Small intestine (tissue), 7 donors: ENCODE results near the gene OAT. TPM values are rescaled to one million over a fixed set of nuclear protein-coding genes. Genes with fewer than 3 reads are reported as not detected.

Experiments
- DNase-seq, 2 donors: peaks; one replicate each; pipeline versions ENCODE4 v3.0.0 to v3.0.0-alpha.2; 2013
- FAIRE-seq: peaks from 2 replicates; lab custom pipeline; 2012; peaks lifted over from hg19 to GRCh38; lab: Jason Lieb, UNC
- H3K27ac ChIP-seq, 3 donors: one replicate each; pipeline ENCODE4 v1.5.1; 2013; ENCODE audit warnings: low read length in 2 of 3, mild to moderate bottlenecking in 2 of 3, control low read depth in 1 of 3, inconsistent platforms in 1 of 3, low read depth in 1 of 3, moderate library complexity in 1 of 3
- H3K27me3 ChIP-seq, 3 donors: one replicate each; pipeline ENCODE4 v1.6.1; 2013; ENCODE audit warnings: low read length in 3 of 3, inconsistent platforms in 1 of 3; ENCODE audit not compliant: control insufficient read depth in 3 of 3, insufficient read depth in 3 of 3
- H3K36me3 ChIP-seq, 3 donors: one replicate each; pipeline ENCODE4 v1.6.1; 2013; ENCODE audit warnings: low read length in 3 of 3, inconsistent platforms in 1 of 3, low read depth in 1 of 3, mild to moderate bottlenecking in 1 of 3, moderate library complexity in 1 of 3; ENCODE audit not compliant: control insufficient read depth in 3 of 3, insufficient read depth in 2 of 3
- H3K4me1 ChIP-seq, 3 donors: one replicate each; pipeline ENCODE4 v1.6.1; 2013; ENCODE audit warnings: low read length in 2 of 3, inconsistent platforms in 1 of 3, low read depth in 1 of 3, mild to moderate bottlenecking in 1 of 3, moderate library complexity in 1 of 3; ENCODE audit not compliant: control insufficient read depth in 3 of 3, insufficient read depth in 2 of 3
- H3K4me3 ChIP-seq, 3 donors: one replicate each; pipeline ENCODE4 v1.5.1; 2013; ENCODE audit warnings: low read length in 3 of 3, control low read depth in 1 of 3, inconsistent platforms in 1 of 3, low read depth in 1 of 3, mild to moderate bottlenecking in 1 of 3, moderate library complexity in 1 of 3
- H3K9me3 ChIP-seq, 2 donors: one replicate each; pipeline ENCODE4 v1.6.1; 2013; ENCODE audit warnings: low read depth in 1 of 2, low read length in 1 of 2; ENCODE audit not compliant: control insufficient read depth in 2 of 2, insufficient read depth in 1 of 2
- WGBS, 3 donors: extraction: QIAGEN DNeasy Blood & Tissue Kit; methylation state at CpG; one replicate each; pipeline ENCODE4 v1.1.7; 2013; 5-methylcytosine and 5-hydroxymethylcytosine counted together
- polyA plus RNA-seq, 4 donors: library from polyadenylated mRNA; stranded (reverse) in 3 of 4; unstranded in 1 of 4; fragments of 200-250 nt in 3 of 4; fragments of 120-200 nt in 1 of 4; gene quantifications; one replicate each; pipeline versions ENCODE4 v1.2.1 to v1.2.3, GENCODE V29; 2013
- donor health status: healthy with polysubstance abuse.
- donor health status: control.
- donor health status: control.
- donor health status: Bipolar disorder and iron deficiency.
- donor health status: healthy.

Gene OAT
- polyA plus RNA-seq, 4 donors, result 247 to 2,019 (median 1,023) TPM

DNA sequence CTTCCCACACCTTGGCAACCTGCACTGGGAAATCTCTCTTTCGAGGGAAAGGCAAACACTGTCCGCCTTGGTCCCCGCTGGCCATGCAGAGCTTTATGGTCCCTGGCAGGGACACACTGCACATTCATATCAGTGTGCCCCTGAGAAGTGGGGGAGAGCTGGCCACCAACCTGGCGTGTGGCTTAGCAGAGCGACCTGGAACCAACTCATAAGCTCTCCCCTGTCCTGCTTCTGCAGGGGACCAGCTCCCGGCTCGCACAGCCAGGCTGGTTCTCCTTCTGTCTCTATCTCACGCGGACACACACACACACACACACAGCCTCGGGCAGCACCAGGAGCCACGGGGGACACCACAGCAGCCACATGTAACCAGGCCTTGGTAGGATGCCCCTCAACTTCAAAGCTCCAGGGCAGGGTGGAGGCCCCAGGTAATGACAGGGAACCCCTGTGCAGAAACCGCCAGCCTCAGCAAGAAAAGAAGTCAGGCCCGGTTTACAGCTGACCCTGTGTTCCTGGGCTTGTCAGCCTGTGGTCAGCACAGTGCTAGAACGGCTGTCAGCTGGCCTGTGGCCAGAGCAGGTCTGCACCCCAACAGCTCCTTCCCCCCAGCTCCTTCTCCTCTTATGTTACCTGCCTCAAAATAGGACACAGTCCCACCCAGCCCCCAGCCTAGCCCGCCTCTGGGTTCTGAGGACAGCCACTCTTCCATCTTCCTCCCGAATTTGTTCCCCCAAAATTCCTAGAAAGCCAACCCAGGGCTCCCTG, 69.3 kb downstream of the OAT start:
- Histone ChIP-seq H3K36me3 (no peaks in the 10 kb centered on the region), H3K27me3 (peaks cover 0 to 2% (median 0%) of the 10 kb centered on the region in 3 donors), H3K27ac (no peak overlapping the region), H3K9me3 (no peaks in the 10 kb centered on the region), H3K4me1 (peaks cover 0 to under 1% (median 0%) of the 10 kb centered on the region in 3 donors), H3K4me3 (no peak overlapping the region)
- 78 to 82% (median 79%) methylated on average over 15 to 16 of the region's 16 CpGs for WGBS, 3 donors
- DNase-seq, result no peak
- FAIRE-seq, result no peak

- no peak overlapping the region for H3K4me3 ChIP-seq
- DNase-seq (no peak), FAIRE-seq (no peak)
- no peak overlapping the region for H3K27ac ChIP-seq
- 53 to 83% (median 62%) methylated on average over 8 of the region's 8 CpGs for WGBS, 3 donors
- no peaks in the 10 kb centered on the region for H3K4me1 ChIP-seq
- H3K27me3 ChIP-seq, result peaks cover 0 to 2% (median 0%) of the 10 kb centered on the region in 3 donors
- no peaks in the 10 kb centered on the region for H3K36me3 ChIP-seq
- H3K9me3 ChIP-seq, result no peaks in the 10 kb centered on the region
These were observed 69.9 kb downstream of the OAT start for GRCh38 chr10:124348801-124349200.

DNA sequence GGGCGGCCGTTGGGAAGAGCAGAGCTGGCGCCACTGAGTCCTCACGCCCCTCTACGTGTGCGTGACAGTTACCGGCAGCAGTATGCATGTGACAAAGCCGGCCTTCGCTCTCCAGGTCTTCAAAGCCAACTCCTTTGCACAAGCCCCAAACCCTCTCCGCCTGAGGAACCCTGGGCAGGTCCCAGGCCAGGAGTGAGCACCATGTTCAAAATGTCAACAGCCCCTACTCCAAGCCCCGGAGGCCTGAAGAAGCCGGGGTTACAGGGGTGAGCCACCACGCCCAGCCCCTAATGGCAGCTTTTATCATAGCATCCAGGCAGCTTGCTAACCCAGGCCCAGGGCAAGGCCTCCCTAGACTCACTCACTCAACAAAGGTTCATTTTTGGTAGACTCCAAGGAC, 70.8 kb downstream of the OAT start:
- Histone ChIP-seq H3K4me3 (no peak overlapping the region), H3K9me3 (no peaks in the 10 kb centered on the region), H3K36me3 (no peaks in the 10 kb centered on the region), H3K4me1 (no peaks in the 10 kb centered on the region), H3K27me3 (peaks cover 0 to 2% (median 0%) of the 10 kb centered on the region in 3 donors), H3K27ac (no peak overlapping the region)
- FAIRE-seq (no peak), DNase-seq (no peak)
- WGBS, 3 donors, result 82 to 89% (median 83%) methylated on average over 13 of the region's 13 CpGs

Other genes with a start within 250 kb of the OAT start
- 10 to 100 TPM in 1 of 4 donors, under 1 TPM in 1, not detected in 2; 0.06 to 13.1 TPM for gene NKX1-2, start 31.1 kb upstream of the OAT start, polyA plus RNA-seq
- 10 to 100 TPM; 17.2 to 47.7 (median 35.0) TPM for gene LHPP, start 42.9 kb upstream of the OAT start, polyA plus RNA-seq